GM12865 (cell line): ENCODE results near the gene L3MBTL3.

ENCODE experiments used
- DNase-seq: peaks from one replicate; pipeline ENCODE4 v3.0.0; 2010; ENCODE audit warnings: low read depth
- H3K4me3 ChIP-seq: 2 replicates; pipeline ENCODE4 v1.5.1; 2011; ENCODE audit warnings: mild to moderate bottlenecking, low read depth, low read length, control low read depth
- TF ChIP-seq, protein P1 (sequence below): IDR thresholded peaks from 2 replicates; pipeline ENCODE4 v1.5.1; 2011; ENCODE audit warnings: low read length, control low read depth, low read depth, inconsistent platforms; ENCODE audit not compliant: insufficient read depth; ENCODE audit errors: missing control alignments

Gene L3MBTL3

DNA sequence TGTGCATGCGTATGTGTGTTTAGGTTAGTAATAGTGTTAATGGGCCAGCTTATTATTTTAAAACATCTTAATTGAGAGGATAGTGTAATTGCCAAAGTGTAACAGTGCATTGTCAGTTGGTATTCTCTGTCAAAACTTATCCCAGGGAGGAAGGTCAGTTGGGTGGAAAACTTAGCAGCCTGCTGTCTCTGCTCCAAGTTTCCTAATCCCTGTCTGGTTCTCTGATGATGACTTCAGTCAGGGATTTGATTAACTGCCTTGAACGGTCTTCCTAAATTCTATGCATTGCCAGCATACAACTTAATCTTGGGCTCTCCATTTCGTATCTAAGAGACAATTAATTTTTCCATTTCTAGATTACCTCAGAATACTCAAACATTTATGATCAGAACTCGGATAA lies 51.1 kb downstream of the L3MBTL3 start:
- DNase-seq, result no peak
- H3K4me3 ChIP-seq, result no peak overlapping the region
- TF ChIP-seq, protein P1, sequence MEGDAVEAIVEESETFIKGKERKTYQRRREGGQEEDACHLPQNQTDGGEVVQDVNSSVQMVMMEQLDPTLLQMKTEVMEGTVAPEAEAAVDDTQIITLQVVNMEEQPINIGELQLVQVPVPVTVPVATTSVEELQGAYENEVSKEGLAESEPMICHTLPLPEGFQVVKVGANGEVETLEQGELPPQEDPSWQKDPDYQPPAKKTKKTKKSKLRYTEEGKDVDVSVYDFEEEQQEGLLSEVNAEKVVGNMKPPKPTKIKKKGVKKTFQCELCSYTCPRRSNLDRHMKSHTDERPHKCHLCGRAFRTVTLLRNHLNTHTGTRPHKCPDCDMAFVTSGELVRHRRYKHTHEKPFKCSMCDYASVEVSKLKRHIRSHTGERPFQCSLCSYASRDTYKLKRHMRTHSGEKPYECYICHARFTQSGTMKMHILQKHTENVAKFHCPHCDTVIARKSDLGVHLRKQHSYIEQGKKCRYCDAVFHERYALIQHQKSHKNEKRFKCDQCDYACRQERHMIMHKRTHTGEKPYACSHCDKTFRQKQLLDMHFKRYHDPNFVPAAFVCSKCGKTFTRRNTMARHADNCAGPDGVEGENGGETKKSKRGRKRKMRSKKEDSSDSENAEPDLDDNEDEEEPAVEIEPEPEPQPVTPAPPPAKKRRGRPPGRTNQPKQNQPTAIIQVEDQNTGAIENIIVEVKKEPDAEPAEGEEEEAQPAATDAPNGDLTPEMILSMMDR, result no peak

DNA sequence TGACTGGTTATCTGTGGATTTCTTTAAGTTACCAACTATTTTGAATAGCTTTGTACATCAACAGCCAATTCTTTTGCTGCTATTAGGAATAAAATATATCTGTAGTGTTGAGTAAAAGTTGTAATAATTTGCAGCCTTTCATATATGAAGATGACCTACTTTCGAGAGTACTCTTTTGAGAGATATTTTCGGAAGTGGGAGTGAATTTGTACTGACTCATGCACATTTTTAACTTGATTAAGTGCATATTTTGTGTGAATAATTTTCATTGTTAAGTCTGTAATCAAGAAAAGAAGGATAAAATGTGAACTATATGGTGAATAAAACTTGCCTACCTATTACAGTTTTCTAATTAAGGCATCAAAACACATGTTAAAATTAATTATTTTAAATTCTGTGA lies 51.9 kb downstream of the L3MBTL3 start:
- no peak for DNase-seq
- H3K4me3 ChIP-seq, result no peak overlapping the region
- TF ChIP-seq, protein P1, result no peak

DNA sequence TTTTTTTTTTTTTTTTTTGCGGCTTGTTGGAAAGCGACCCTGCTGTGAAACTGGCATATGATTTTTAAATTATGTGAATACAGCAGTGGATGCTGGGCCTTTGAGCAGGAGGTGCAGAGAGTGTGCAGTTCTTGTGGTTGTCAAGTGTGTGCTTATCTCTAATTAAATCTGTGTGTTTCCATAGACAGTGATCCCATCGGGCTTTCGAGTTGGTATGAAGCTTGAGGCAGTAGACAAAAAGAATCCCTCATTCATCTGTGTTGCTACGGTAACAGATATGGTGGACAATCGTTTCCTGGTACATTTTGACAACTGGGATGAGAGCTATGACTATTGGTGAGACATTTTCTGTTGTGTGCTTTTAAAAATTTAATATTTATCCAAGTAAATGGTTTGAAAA lies 52.4 kb downstream of the L3MBTL3 start:
- no peak overlapping the region for H3K4me3 ChIP-seq
- TF ChIP-seq, protein P1, result no peak
- no peak for DNase-seq

DNA sequence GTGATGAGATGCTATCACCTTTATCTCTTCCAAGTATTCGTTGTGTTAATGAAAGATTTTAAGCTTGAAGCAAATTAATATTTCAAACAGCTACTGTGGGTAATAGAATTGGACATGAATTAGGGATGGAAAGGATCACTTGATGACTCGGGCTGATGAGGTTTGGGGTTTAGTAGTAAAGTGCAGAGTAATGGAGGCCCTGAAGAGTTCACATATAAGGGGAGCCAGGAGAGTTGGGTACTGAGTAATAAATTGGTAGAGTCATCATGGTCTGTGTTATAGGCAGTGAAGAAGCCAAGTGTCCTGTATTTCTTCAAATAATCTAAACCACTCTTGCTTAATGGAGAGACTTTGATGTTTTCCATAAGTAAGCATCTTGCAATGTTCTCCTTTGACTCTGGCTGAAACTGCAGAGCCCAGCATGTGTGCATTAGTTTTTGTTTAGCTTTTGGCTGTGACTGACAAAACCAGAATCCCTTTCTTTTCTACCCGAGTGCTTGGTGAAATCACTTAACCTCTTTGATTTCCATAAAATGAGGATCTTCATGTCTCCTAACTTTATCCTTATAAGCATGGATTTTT lies 57.6 kb downstream of the L3MBTL3 start:
- DNase-seq, result no peak
- H3K4me3 ChIP-seq, result no peak overlapping the region
- TF ChIP-seq, protein P1, result no peak

DNA sequence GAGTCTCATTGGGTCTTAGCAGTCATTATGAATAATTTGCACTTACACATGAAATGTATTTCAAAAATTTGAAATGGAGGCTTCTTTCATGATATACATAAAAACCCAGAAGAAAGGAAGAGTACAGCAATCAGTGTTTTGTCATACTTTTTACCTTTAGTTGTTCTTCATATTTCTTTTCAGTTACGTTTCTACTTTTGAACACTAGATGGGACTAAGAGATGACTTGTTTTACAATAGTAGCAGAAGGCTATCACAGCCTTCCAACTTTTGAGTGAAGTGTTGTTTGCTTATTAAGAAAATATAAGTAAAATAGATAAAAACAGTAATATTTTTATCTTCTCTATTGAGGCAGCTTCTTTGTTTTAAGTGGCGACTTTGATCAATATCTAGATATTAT lies 58.1 kb downstream of the L3MBTL3 start:
- DNase-seq, result peak; percentile 35
- TF ChIP-seq, protein P1, result peak; percentile 18
- H3K4me3 ChIP-seq, result no peak overlapping the region

DNA sequence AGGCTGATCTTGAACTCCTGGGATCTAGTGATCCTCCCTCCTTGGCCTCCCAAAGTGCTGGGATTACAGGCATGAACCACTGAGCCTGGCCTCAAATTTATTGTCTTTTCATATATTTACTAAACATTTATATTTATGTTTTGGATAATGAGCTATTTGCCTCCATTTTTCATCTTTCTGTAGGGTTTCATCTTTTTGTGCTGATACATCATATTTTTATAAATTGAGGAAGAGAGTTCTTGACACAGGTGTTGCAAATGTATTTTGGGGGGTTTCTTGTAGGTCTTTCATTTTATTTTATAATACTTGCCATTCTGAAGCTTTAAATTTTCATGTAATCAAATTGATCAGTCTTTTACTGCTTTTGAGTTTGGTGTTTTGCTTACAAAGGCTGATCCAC lies 72.4 kb downstream of the L3MBTL3 start:
- no peak for DNase-seq
- TF ChIP-seq, protein P1, result no peak
- H3K4me3 ChIP-seq, result no peak overlapping the region

DNA sequence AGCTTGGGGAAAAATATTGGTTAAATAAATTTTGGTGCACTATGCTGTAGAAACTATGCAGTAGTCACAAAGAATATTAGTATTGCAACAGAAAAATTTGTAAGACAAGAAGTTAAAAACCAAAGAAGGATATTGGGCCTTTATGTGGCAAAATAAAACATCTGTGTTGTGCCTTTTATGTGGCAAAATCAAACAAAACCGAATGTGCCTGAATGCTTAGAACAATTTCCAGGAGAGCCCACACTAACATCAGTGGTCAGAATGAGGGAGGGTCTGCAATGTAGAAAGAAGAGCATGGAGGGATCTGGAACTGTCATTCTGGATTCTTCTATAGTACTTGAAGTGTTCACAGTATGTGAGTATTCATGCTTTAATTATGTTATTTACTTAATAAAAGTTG lies 75.2 kb downstream of the L3MBTL3 start:
- TF ChIP-seq, protein P1, result no peak

More for the DNA sequence above, 75.2 kb downstream of the L3MBTL3 start:
- no peak for DNase-seq
- H3K4me3 ChIP-seq, result no peak overlapping the region
